ENCODE results near the gene ARNT2. TPM values are rescaled to one million over a fixed set of nuclear protein-coding genes. Genes with fewer than 3 reads are reported as not detected.

Gene ARNT2
- total RNA-seq, 1 experiment from 2014 or later = 3.6 TPM

DNA sequence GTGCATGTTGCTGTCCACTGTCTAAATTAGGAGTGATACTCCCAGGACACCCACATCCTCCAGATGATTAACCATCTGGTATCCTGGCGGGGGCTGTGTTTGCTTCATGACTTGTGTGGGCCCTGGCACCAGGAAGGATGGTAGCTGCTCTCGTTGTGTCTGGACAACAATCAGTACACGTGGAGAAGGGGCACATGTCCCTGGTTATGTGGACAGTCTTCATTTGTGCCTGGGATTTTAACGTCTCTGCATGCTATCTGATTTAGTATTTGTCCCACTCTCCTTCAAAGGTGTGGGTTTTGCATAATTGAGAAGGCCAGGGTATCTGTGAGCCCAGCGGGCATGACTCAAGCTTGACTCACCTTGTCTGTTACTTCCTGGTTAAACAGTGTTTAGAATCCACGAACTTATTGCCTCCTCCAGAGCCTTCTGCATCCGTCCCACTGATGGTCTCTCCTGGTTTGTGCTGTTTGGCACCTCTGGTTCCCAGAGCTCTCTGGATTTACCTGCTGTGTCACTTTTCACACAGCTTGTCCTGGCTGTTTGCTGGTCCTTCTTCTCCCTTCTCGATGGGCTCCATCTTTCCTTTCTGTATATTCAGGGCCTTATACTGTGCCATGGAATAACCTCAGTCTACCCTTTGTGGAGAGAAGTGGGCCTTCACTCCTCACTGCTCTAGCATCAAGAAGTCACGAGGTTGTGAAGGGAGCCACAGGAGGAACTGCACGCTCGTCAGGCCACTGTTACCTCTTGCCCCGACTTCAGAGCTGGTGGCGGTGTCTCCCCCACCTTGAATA is 32.5 kb downstream of the ARNT2 start:
- TSS peak; percentile 86 for BruUV-seq (replicated peaks)
- Mint-ChIP-seq H3K9me3 (ENCODE audit: low read depth, unreplicated experiment) (no peaks in the 10 kb centered on the region), H3K27me3 (ENCODE audit: unreplicated experiment) (no peaks in the 10 kb centered on the region), H3K4me3 (ENCODE audit: low read depth, unreplicated experiment) (no peak overlapping the region), H3K36me3 (ENCODE audit: insufficient read depth, unreplicated experiment) (no peaks in the 10 kb centered on the region), H3K4me1 (ENCODE audit: low read depth, unreplicated experiment) (peaks cover 40% of the 10 kb centered on the region), H3K27ac (ENCODE audit: unreplicated experiment) (peak overlapping the region; percentile 72)
- CTCF ChIA-PET = interaction anchor here (1.3 to 1.4 kb wide), 3 partner anchors 13 to 18 kb away, joined by 4 to 8 read pairs (median 4); no protein-coding TSS in a partner anchor
- DNase-seq = peak; percentile 80
- TF ChIP-seq, protein P1, sequence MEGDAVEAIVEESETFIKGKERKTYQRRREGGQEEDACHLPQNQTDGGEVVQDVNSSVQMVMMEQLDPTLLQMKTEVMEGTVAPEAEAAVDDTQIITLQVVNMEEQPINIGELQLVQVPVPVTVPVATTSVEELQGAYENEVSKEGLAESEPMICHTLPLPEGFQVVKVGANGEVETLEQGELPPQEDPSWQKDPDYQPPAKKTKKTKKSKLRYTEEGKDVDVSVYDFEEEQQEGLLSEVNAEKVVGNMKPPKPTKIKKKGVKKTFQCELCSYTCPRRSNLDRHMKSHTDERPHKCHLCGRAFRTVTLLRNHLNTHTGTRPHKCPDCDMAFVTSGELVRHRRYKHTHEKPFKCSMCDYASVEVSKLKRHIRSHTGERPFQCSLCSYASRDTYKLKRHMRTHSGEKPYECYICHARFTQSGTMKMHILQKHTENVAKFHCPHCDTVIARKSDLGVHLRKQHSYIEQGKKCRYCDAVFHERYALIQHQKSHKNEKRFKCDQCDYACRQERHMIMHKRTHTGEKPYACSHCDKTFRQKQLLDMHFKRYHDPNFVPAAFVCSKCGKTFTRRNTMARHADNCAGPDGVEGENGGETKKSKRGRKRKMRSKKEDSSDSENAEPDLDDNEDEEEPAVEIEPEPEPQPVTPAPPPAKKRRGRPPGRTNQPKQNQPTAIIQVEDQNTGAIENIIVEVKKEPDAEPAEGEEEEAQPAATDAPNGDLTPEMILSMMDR (IDR thresholded peaks at IDR 0.05; ENCODE audit: unreplicated experiment) = no peak
- intact Hi-C loops (cut with micrococcal nuclease; ENCODE audit: unreplicated experiment) = loop anchor here (2.0 kb wide), 1 partner anchor 18 kb away; no protein-coding TSS in a partner anchor

DNA sequence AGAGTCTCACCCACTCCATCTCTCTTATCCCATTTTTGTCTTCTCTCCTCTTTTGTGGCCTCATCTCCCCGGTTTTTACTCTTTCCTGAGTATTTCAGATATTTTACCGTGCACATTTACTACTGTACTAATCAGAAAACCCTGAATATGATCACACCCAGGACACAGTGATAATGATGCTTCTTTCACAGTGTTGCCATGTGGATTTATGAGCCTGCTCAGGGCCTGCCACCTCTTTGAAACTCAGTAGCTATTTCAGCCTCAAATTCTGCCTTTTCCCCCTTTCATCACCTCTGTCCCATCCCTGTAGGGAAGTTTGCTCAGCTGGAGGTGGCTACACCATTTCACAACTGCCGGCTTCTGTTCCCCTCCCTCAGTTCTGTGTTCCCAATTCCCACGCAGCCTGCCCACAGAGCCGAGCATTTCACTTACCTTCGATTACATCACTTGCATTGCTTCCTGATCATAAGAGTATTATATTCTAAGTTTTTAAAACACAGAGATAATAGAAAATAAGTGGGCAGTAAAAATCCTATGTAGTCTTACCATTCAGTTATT is 33.2 kb downstream of the ARNT2 start:
- CTCF ChIA-PET = interaction anchor here (1.3 to 1.4 kb wide), 2 partner anchors 12 to 16 kb away, joined by 4 to 8 read pairs; no protein-coding TSS in a partner anchor
- TF ChIP-seq, protein P1 (IDR thresholded peaks at IDR 0.05; ENCODE audit: unreplicated experiment) = no peak
- no peaks in the 10 kb centered on the region for H3K36me3 Mint-ChIP-seq (ENCODE audit: insufficient read depth, unreplicated experiment)
- peak overlapping the region; percentile 72 for H3K27ac Mint-ChIP-seq (ENCODE audit: unreplicated experiment)
- peaks cover 40% of the 10 kb centered on the region for H3K4me1 Mint-ChIP-seq (ENCODE audit: low read depth, unreplicated experiment)
- intact Hi-C loops (cut with micrococcal nuclease; ENCODE audit: unreplicated experiment) = loop anchor here (2.0 kb wide), 1 partner anchor 19 kb away; no protein-coding TSS in a partner anchor
- H3K27me3 Mint-ChIP-seq (ENCODE audit: unreplicated experiment) = no peaks in the 10 kb centered on the region
- H3K4me3 Mint-ChIP-seq (ENCODE audit: low read depth, unreplicated experiment) = no peak overlapping the region
- H3K9me3 Mint-ChIP-seq (ENCODE audit: low read depth, unreplicated experiment) = no peaks in the 10 kb centered on the region
- no peak for DNase-seq
- no TSS peak for BruUV-seq (replicated peaks)

DNA sequence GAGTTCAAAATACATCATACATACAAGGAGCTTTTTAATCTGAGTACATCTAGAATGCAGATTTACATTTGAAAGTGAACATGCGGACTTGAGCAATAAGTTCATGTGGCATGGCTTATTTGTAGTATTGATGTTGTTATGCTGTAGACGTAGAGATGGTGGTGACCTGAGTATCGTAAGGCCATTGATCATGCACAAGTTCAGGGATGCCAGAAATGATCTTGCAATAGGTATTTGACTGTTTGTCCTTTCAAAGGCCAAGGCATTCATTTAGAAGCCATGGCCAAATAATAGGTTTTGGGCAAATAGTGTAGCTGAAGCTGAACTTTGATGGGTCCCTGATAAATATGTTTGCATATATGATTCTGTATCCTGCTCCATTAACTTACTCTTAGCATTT is 35.0 kb downstream of the ARNT2 start:
- CTCF ChIA-PET = no interaction called here
- TF ChIP-seq, protein P1 (IDR thresholded peaks at IDR 0.05; ENCODE audit: unreplicated experiment) = no peak
- intact Hi-C loops (cut with micrococcal nuclease; ENCODE audit: unreplicated experiment) = no loop called here
- Mint-ChIP-seq H3K9me3 (ENCODE audit: low read depth, unreplicated experiment) (no peaks in the 10 kb centered on the region), H3K27ac (ENCODE audit: unreplicated experiment) (no peak overlapping the region), H3K4me3 (ENCODE audit: low read depth, unreplicated experiment) (no peak overlapping the region), H3K36me3 (ENCODE audit: insufficient read depth, unreplicated experiment) (no peaks in the 10 kb centered on the region), H3K27me3 (ENCODE audit: unreplicated experiment) (no peaks in the 10 kb centered on the region), H3K4me1 (ENCODE audit: low read depth, unreplicated experiment) (peaks cover 34% of the 10 kb centered on the region)
- no peak for DNase-seq
- BruUV-seq (replicated peaks) = no TSS peak

DNA sequence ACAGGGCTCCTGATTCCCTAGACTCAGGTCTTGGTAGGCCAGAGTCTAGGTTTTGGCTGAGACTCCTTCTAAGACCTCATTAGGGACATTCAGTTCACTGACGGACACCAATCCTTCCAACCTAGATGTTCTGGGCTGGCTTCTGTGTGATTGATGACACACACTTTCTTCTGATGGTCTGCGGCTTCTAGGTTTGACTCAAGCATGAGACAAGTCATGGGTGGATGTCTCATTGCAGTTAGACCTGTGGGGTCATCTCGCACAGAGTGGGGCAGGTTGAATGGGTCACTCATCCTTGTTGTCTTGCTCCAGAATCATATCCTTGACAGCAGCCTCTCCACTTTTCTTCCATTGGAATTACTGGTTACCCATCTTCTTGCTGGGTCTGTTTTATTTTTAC is 35.8 kb downstream of the ARNT2 start:
- Mint-ChIP-seq H3K36me3 (ENCODE audit: insufficient read depth, unreplicated experiment) (no peaks in the 10 kb centered on the region), H3K27me3 (ENCODE audit: unreplicated experiment) (no peaks in the 10 kb centered on the region), H3K9me3 (ENCODE audit: low read depth, unreplicated experiment) (no peaks in the 10 kb centered on the region), H3K4me1 (ENCODE audit: low read depth, unreplicated experiment) (peaks cover 28% of the 10 kb centered on the region), H3K4me3 (ENCODE audit: low read depth, unreplicated experiment) (no peak overlapping the region), H3K27ac (ENCODE audit: unreplicated experiment) (no peak overlapping the region)
- DNase-seq = no peak
- intact Hi-C loops (cut with micrococcal nuclease; ENCODE audit: unreplicated experiment) = no loop called here
- CTCF ChIA-PET = interaction anchor here (0.5 kb wide), 1 partner anchor 1225 kb away, joined by 4 read pairs; no protein-coding TSS in a partner anchor
- TF ChIP-seq, protein P1 (IDR thresholded peaks at IDR 0.05; ENCODE audit: unreplicated experiment) = no peak
- no TSS peak for BruUV-seq (replicated peaks)

Measured in Calu3 (cell line).